Liver (tissue), 3 donors: ENCODE measurements around the gene CSMD2.

ENCODE experiments used
- FOXA1 ChIP-seq: IDR thresholded peaks from 2 replicates; pipeline ENCODE4 v1.6.1; 2016; ENCODE audit warnings: antibody characterized with exemption
- GABPA ChIP-seq, 2 donors: IDR thresholded peaks in 1 of 2; conservative IDR thresholded peaks in 1 of 2; 2 replicates each; pipeline ENCODE4 v1.6.1; 2016; ENCODE audit warnings: antibody characterized with exemption in 2 of 2, mild to moderate bottlenecking in 1 of 2, moderate library complexity in 1 of 2
- HNF4A ChIP-seq, 2 donors: conservative IDR thresholded peaks; 2 replicates each; pipeline ENCODE4 v1.6.1; 2016; ENCODE audit warnings: antibody characterized with exemption in 2 of 2, mild to moderate bottlenecking in 2 of 2
- HNF4G ChIP-seq: IDR thresholded peaks from 2 replicates; pipeline ENCODE4 v1.6.1; 2016; ENCODE audit warnings: antibody characterized with exemption
- JUND ChIP-seq, 2 donors: IDR thresholded peaks; 2 replicates each; pipeline ENCODE4 v1.6.1; 2016; ENCODE audit warnings: antibody characterized with exemption in 2 of 2
- MAX ChIP-seq: IDR thresholded peaks from 2 replicates; pipeline ENCODE4 v1.6.1; 2016; ENCODE audit warnings: antibody characterized with exemption
- RAD21 ChIP-seq, 2 donors: IDR thresholded peaks; 2 replicates each; pipeline ENCODE4 v1.6.1; 2016; ENCODE audit warnings: antibody characterized with exemption in 2 of 2, mild to moderate bottlenecking in 2 of 2
- REST ChIP-seq: IDR thresholded peaks from 2 replicates; pipeline ENCODE4 v1.6.1; 2016; ENCODE audit warnings: antibody characterized with exemption, mild to moderate bottlenecking
- RXRA ChIP-seq, 2 donors: IDR thresholded peaks; 2 replicates each; pipeline ENCODE4 v1.6.1; 2017 to 2018; ENCODE audit warnings: antibody characterized with exemption in 2 of 2, mild to moderate bottlenecking in 1 of 2
- TAF1 ChIP-seq: conservative IDR thresholded peaks from 2 replicates; pipeline ENCODE4 v1.6.1; 2016; ENCODE audit warnings: antibody characterized with exemption, mild to moderate bottlenecking
- YY1 ChIP-seq: IDR thresholded peaks from 2 replicates; pipeline ENCODE4 v1.6.1; 2016; ENCODE audit warnings: antibody characterized with exemption, mild to moderate bottlenecking
- TF ChIP-seq, protein P1 (sequence below): fragments of 150-350 bp; IDR thresholded peaks from 2 replicates; pipeline ENCODE4 v1.5.1; 2017; ENCODE audit warnings: improper control_type of control experiment, low read depth, low read length; ENCODE audit not compliant: missing input control
- TF ChIP-seq, protein P2 (sequence below): IDR thresholded peaks from 2 replicates; pipeline ENCODE4 v1.6.1; 2016; ENCODE audit warnings: antibody characterized with exemption
- donor health status: healthy.
- donor health status: healthy.

- TF ChIP-seq, protein P1, sequence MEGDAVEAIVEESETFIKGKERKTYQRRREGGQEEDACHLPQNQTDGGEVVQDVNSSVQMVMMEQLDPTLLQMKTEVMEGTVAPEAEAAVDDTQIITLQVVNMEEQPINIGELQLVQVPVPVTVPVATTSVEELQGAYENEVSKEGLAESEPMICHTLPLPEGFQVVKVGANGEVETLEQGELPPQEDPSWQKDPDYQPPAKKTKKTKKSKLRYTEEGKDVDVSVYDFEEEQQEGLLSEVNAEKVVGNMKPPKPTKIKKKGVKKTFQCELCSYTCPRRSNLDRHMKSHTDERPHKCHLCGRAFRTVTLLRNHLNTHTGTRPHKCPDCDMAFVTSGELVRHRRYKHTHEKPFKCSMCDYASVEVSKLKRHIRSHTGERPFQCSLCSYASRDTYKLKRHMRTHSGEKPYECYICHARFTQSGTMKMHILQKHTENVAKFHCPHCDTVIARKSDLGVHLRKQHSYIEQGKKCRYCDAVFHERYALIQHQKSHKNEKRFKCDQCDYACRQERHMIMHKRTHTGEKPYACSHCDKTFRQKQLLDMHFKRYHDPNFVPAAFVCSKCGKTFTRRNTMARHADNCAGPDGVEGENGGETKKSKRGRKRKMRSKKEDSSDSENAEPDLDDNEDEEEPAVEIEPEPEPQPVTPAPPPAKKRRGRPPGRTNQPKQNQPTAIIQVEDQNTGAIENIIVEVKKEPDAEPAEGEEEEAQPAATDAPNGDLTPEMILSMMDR = no peak
- TF ChIP-seq FOXA1 (no peak), RAD21 (IDR thresholded peaks at IDR 0.05) (no peak), REST (no peak), MAX (no peak), TAF1 (no peak), HNF4A (conservative IDR thresholded peaks at IDR 0.05) (no peak), RXRA (IDR thresholded peaks at IDR 0.05) (no peak), JUND (IDR thresholded peaks at IDR 0.05) (no peak), YY1 (no peak), HNF4G (no peak), GABPA (IDR thresholded peaks at IDR 0.05 in 1 of 2, conservative IDR thresholded peaks at IDR 0.05 in 1 of 2) (no peak)
- TF ChIP-seq, protein P2, sequence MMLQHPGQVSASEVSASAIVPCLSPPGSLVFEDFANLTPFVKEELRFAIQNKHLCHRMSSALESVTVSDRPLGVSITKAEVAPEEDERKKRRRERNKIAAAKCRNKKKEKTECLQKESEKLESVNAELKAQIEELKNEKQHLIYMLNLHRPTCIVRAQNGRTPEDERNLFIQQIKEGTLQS = no peak
Measured at GRCh38 chr1:33659641-33660040, 505.4 kb downstream of the CSMD2 start.
